Caco-2 (cell line): ENCODE results near the gene STOML1. TPM values are rescaled to one million over a fixed set of nuclear protein-coding genes. Genes with fewer than 3 reads are reported as not detected.

Experiments
- BruUV-seq: library from RNA; stranded (reverse); fragments of 400-500 nt; replicated peaks from 2 replicates; lab custom pipeline; 2021; lab: Mats Ljungman, UMichigan
- CTCF ChIA-PET: fragments of 300-600 bp; sonication (Branson Sonifier 250); formaldehyde crosslinking; loops from one replicate; lab custom pipeline; 2022; ENCODE audit warnings: antibody characterized with exemption; lab: Charles Lee
- POLR2A ChIA-PET: fragments of 300-600 bp; sonication (Branson Sonifier 250); formaldehyde crosslinking; loops from one replicate; lab custom pipeline; 2022; ENCODE audit warnings: antibody characterized with exemption; lab: Charles Lee
- DNase-seq, 2 experiments: peaks; one replicate each; pipeline versions ENCODE4 v3.0.0 to v3.0.0-alpha.2; 2020 to 2022
- H3K27me3 ChIP-seq: replicated peaks from 2 replicates; pipeline ENCODE4 v1.6.0; 2011; ENCODE audit warnings: low read length; ENCODE audit not compliant: control insufficient read depth, insufficient read depth
- H3K36me3 ChIP-seq: 2 replicates; pipeline ENCODE4 v1.5.1; 2011; ENCODE audit warnings: low read length; ENCODE audit not compliant: control insufficient read depth, insufficient read depth
- H3K4me1 ChIP-seq: fragments of 250-450 bp; sonication (Bioruptor Pico); 2 replicates; pipeline ENCODE4 v1.5.1; 2020; ENCODE audit warnings: mild to moderate bottlenecking
- H3K4me3 ChIP-seq: 2 replicates; pipeline ENCODE4 v1.5.1; 2011; ENCODE audit warnings: low read depth, mild to moderate bottlenecking, control low read depth, low read length
- H3K9me3 ChIP-seq: fragments of 250-450 bp; sonication (Bioruptor Pico); 2 replicates; pipeline ENCODE4 v1.5.1; 2020; ENCODE audit warnings: mild to moderate bottlenecking, moderate library complexity
- H3K27ac Mint-ChIP-seq: one replicate; pipeline ENCODE4 v1.8.0; 2022; ENCODE audit warnings: mixed read lengths; ENCODE audit not compliant: unreplicated experiment
- H3K27me3 Mint-ChIP-seq: one replicate; pipeline ENCODE4 v1.8.0; 2022; ENCODE audit warnings: mixed read lengths; ENCODE audit not compliant: insufficient read depth, unreplicated experiment
- H3K36me3 Mint-ChIP-seq: one replicate; pipeline ENCODE4 v1.8.0; 2022; ENCODE audit warnings: mild to moderate bottlenecking, mixed read lengths; ENCODE audit not compliant: insufficient read depth, unreplicated experiment
- H3K4me1 Mint-ChIP-seq: one replicate; pipeline ENCODE4 v1.8.0; 2022; ENCODE audit warnings: low read depth, mixed read lengths; ENCODE audit not compliant: unreplicated experiment
- H3K4me3 Mint-ChIP-seq: one replicate; pipeline ENCODE4 v1.8.0; 2022; ENCODE audit warnings: mild to moderate bottlenecking, moderate library complexity, mixed read lengths; ENCODE audit not compliant: unreplicated experiment
- H3K9me3 Mint-ChIP-seq: one replicate; pipeline ENCODE4 v1.8.0; 2022; ENCODE audit warnings: mixed read lengths; ENCODE audit not compliant: unreplicated experiment
- intact Hi-C: fragments of 100-400 bp; cut with micrococcal nuclease; formaldehyde crosslinking; loops from one replicate; pipeline ENCODE4 v1.10.0; 2022; ENCODE audit not compliant: unreplicated experiment
- total RNA-seq: library from RNA; stranded (reverse); gene quantifications from 2 replicates; pipeline ENCODE4 v1.2.3, GENCODE V29; 2022
- TF ChIP-seq, protein P1 (sequence below), 2 experiments: fragments of 200-600 bp in 1 of 2; IDR thresholded peaks; 1 replicate in 1 of 2; 2 replicates in 1 of 2; pipeline versions ENCODE4 v1.5.1 to v1.8.0; 2011 to 2022; ENCODE audit warnings: antibody characterized with exemption in 1 of 2, control low read depth in 1 of 2, inconsistent platforms in 1 of 2, low read depth in 1 of 2, low read length in 1 of 2, mild to moderate bottlenecking in 1 of 2, moderate library complexity in 1 of 2; ENCODE audit not compliant: insufficient read depth in 1 of 2, severe bottlenecking in 1 of 2, unreplicated experiment in 1 of 2

Gene STOML1
- total RNA-seq, 1 experiment from 2014 or later: 7.6 TPM

DNA sequence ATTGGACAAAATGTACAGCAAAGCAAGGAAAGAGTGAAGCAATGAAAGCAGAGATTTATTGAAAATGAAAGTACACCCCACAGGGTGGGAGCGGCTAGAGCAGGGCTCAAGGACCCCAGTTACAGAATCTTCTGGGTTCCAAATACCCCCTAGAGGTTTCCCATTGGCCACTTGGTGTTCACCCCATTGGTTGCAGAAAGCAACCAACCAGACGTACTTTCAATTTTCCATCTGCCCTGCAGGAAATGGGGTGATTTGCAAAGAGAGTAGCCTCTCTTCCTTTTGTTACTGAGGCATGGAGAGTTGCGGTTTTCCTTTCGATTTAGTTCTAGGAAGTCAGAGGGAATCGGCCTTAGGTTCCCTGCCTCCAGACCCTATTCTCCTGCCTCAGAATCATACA lies 4.8 kb upstream of the STOML1 start:
- H3K27me3 ChIP-seq: no peaks in the 10 kb centered on the region
- Mint-ChIP-seq H3K9me3 (no peaks in the 10 kb centered on the region), H3K27me3 (no peaks in the 10 kb centered on the region), H3K4me3 (no peak overlapping the region), H3K27ac (no peak overlapping the region), H3K4me1 (peaks cover 18% of the 10 kb centered on the region), H3K36me3 (peaks cover 14% of the 10 kb centered on the region)
- POLR2A ChIA-PET: no interaction called here
- no peaks in the 10 kb centered on the region for H3K9me3 ChIP-seq
- CTCF ChIA-PET: interaction anchor here (0.5 kb wide), 1 partner anchor 14 kb away, joined by 5 read pairs; no protein-coding TSS in a partner anchor
- no TSS peak for BruUV-seq
- H3K4me3 ChIP-seq: no peak overlapping the region
- H3K36me3 ChIP-seq: no peaks in the 10 kb centered on the region
- TF ChIP-seq, protein P1, sequence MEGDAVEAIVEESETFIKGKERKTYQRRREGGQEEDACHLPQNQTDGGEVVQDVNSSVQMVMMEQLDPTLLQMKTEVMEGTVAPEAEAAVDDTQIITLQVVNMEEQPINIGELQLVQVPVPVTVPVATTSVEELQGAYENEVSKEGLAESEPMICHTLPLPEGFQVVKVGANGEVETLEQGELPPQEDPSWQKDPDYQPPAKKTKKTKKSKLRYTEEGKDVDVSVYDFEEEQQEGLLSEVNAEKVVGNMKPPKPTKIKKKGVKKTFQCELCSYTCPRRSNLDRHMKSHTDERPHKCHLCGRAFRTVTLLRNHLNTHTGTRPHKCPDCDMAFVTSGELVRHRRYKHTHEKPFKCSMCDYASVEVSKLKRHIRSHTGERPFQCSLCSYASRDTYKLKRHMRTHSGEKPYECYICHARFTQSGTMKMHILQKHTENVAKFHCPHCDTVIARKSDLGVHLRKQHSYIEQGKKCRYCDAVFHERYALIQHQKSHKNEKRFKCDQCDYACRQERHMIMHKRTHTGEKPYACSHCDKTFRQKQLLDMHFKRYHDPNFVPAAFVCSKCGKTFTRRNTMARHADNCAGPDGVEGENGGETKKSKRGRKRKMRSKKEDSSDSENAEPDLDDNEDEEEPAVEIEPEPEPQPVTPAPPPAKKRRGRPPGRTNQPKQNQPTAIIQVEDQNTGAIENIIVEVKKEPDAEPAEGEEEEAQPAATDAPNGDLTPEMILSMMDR (IDR thresholded peaks at IDR 0.05; ENCODE audit: insufficient read depth in 1 of 2, low read depth in 1 of 2, low read length in 1 of 2, severe bottlenecking in 1 of 2, unreplicated experiment in 1 of 2): no peak
- intact Hi-C loops: no loop called here
- no peaks in the 10 kb centered on the region for H3K4me1 ChIP-seq
- DNase-seq: no peak

- POLR2A ChIA-PET: no interaction called here
- Mint-ChIP-seq H3K4me1 (peaks cover 18% of the 10 kb centered on the region), H3K27ac (no peak overlapping the region), H3K9me3 (no peaks in the 10 kb centered on the region), H3K27me3 (no peaks in the 10 kb centered on the region), H3K36me3 (peaks cover 14% of the 10 kb centered on the region), H3K4me3 (no peak overlapping the region)
- H3K27me3 ChIP-seq: no peaks in the 10 kb centered on the region
- no peak overlapping the region for H3K4me3 ChIP-seq
- no peak for DNase-seq
- no peaks in the 10 kb centered on the region for H3K36me3 ChIP-seq
- H3K4me1 ChIP-seq: peaks cover 2% of the 10 kb centered on the region; the same call in 1 of the 2 replicates
- intact Hi-C loops: no loop called here
- CTCF ChIA-PET: interaction anchor here (0.5 kb wide), 1 partner anchor 14 kb away, joined by 5 read pairs; no protein-coding TSS in a partner anchor
- H3K9me3 ChIP-seq: no peaks in the 10 kb centered on the region
- no TSS peak for BruUV-seq
- TF ChIP-seq, protein P1 (IDR thresholded peaks at IDR 0.05; ENCODE audit: insufficient read depth in 1 of 2, low read depth in 1 of 2, low read length in 1 of 2, severe bottlenecking in 1 of 2, unreplicated experiment in 1 of 2): no peak
Measured at GRCh38 chr15:73996267-73996666, 4.2 kb upstream of the STOML1 start.

- H3K36me3 Mint-ChIP-seq: peaks cover 14% of the 10 kb centered on the region
- TSS peak; percentile 53 for BruUV-seq
- H3K4me3 ChIP-seq: peak overlapping the region; percentile 86
- H3K27me3 Mint-ChIP-seq: no peaks in the 10 kb centered on the region
- ChIA-PET POLR2A (interaction anchor here (0.6 to 1.2 kb wide), 3 partner anchors 15 to 42 kb away, joined by 4 to 13 read pairs (median 6); no protein-coding TSS in a partner anchor), CTCF (interaction anchor here (1.0 to 2.0 kb wide), 6 partner anchors 16 to 149 kb away, joined by 3 to 33 read pairs (median 4); no protein-coding TSS in a partner anchor)
- peak overlapping the region; percentile 99 for H3K4me3 Mint-ChIP-seq
- peaks cover 18% of the 10 kb centered on the region for H3K4me1 Mint-ChIP-seq
- H3K27ac Mint-ChIP-seq: peak overlapping the region; percentile 84
- TF ChIP-seq, protein P1 (IDR thresholded peaks at IDR 0.05; ENCODE audit: insufficient read depth in 1 of 2, low read depth in 1 of 2, low read length in 1 of 2, severe bottlenecking in 1 of 2, unreplicated experiment in 1 of 2): no peak
- intact Hi-C loops: loop anchor here (5.0 kb wide), 1 partner anchor 42 kb away; no protein-coding TSS in a partner anchor
- no peaks in the 10 kb centered on the region for H3K9me3 ChIP-seq
- DNase-seq: peak in 1 of 2 experiments; percentile 15
- H3K9me3 Mint-ChIP-seq: no peaks in the 10 kb centered on the region
- H3K36me3 ChIP-seq: no peaks in the 10 kb centered on the region
- peaks cover 4% of the 10 kb centered on the region; the same call in 1 of the 2 replicates for H3K4me1 ChIP-seq
- no peaks in the 10 kb centered on the region for H3K27me3 ChIP-seq
Measured at GRCh38 chr15:73994912-73995622, 3.0 kb upstream of the STOML1 start.
